Loucy (cell line): ENCODE measurements around the gene IFNA21.

Experiments used
- CTCF ChIP-seq: fragments of 200-600 bp; sonication (generic); conservative IDR thresholded peaks from 2 replicates; pipeline ENCODE4 v1.5.1; 2014; ENCODE audit warnings: mild to moderate bottlenecking, antibody characterized with exemption, low read length
- EZH2phosphoT487 ChIP-seq: fragments of 200-600 bp; IDR thresholded peaks from 2 replicates; pipeline ENCODE4 v1.6.1; 2018; ENCODE audit warnings: antibody characterized with exemption, mild to moderate bottlenecking, moderate library complexity, borderline replicate concordance

GRCh38 chr9:21121595-21122251, 44.7 kb downstream of the IFNA21 start:
- TF ChIP-seq CTCF (no peak), EZH2phosphoT487 (no peak)
